Measurements from ENCODE around the gene CLASRP. TPM values are rescaled to one million over a fixed set of nuclear protein-coding genes. Genes with fewer than 3 reads are reported as not detected.
A peak's percentile ranks its signal among the peaks of the same experiment; 100 is the strongest.

Gene CLASRP
- total and polyA plus RNA-seq, 9 of the 15 experiments (the other 6 are each of a cell fraction or from before 2014, with no cell fraction given): 0.94 to 86.3 (median 44.0) TPM

DNA sequence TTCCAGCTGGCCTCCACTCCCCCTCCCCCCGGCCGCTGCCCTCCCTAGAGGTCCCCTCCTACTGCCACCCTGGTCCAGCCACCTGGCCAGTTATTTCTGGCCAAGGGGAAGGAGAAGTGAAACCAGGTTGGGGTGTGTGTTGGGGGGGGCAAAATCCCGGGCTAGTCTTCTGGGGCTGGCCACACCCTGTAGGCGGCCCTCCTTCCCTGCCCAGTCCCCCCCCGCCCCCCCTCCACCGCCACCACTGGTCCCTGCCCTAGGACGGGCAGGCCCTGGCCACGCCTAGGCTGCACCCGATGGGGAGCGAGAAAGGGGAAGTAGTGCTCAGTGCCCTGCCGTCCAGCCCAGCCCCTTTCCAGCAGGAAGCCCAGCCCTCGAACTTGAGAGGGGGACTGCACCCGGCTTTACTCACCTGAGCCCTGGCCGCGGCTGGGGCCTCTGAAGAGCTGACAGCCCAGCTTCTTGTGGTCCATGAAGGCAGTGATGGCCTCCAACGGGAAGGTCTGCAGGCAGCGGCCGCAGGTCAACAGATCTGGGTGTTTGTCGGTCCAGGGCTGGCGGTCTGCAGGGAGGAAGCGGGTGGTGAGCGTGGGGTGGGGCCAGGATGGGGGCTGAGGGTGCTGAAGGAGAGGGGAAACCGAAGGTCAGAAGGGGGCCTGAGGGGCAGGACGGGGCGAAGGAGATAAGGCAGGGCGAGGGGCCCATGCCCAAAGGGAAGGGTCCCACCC is 36.6 kb downstream of the CLASRP start (continued):
- TF ChIP-seq, protein P1, sequence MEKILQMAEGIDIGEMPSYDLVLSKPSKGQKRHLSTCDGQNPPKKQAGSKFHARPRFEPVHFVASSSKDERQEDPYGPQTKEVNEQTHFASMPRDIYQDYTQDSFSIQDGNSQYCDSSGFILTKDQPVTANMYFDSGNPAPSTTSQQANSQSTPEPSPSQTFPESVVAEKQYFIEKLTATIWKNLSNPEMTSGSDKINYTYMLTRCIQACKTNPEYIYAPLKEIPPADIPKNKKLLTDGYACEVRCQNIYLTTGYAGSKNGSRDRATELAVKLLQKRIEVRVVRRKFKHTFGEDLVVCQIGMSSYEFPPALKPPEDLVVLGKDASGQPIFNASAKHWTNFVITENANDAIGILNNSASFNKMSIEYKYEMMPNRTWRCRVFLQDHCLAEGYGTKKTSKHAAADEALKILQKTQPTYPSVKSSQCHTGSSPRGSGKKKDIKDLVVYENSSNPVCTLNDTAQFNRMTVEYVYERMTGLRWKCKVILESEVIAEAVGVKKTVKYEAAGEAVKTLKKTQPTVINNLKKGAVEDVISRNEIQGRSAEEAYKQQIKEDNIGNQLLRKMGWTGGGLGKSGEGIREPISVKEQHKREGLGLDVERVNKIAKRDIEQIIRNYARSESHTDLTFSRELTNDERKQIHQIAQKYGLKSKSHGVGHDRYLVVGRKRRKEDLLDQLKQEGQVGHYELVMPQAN (IDR thresholded peaks at IDR 0.05; ENCODE audit: borderline replicate concordance): peak; percentile 71; the same call in 1 of the 2 replicates
- TF ChIP-seq, protein P2, sequence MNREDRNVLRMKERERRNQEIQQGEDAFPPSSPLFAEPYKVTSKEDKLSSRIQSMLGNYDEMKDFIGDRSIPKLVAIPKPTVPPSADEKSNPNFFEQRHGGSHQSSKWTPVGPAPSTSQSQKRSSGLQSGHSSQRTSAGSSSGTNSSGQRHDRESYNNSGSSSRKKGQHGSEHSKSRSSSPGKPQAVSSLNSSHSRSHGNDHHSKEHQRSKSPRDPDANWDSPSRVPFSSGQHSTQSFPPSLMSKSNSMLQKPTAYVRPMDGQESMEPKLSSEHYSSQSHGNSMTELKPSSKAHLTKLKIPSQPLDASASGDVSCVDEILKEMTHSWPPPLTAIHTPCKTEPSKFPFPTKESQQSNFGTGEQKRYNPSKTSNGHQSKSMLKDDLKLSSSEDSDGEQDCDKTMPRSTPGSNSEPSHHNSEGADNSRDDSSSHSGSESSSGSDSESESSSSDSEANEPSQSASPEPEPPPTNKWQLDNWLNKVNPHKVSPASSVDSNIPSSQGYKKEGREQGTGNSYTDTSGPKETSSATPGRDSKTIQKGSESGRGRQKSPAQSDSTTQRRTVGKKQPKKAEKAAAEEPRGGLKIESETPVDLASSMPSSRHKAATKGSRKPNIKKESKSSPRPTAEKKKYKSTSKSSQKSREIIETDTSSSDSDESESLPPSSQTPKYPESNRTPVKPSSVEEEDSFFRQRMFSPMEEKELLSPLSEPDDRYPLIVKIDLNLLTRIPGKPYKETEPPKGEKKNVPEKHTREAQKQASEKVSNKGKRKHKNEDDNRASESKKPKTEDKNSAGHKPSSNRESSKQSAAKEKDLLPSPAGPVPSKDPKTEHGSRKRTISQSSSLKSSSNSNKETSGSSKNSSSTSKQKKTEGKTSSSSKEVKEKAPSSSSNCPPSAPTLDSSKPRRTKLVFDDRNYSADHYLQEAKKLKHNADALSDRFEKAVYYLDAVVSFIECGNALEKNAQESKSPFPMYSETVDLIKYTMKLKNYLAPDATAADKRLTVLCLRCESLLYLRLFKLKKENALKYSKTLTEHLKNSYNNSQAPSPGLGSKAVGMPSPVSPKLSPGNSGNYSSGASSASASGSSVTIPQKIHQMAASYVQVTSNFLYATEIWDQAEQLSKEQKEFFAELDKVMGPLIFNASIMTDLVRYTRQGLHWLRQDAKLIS (CRISPR knock-in tag; IDR thresholded peaks at IDR 0.05): no peak; the same call in 1 of the 2 replicates
- TF ChIP-seq, protein P3, sequence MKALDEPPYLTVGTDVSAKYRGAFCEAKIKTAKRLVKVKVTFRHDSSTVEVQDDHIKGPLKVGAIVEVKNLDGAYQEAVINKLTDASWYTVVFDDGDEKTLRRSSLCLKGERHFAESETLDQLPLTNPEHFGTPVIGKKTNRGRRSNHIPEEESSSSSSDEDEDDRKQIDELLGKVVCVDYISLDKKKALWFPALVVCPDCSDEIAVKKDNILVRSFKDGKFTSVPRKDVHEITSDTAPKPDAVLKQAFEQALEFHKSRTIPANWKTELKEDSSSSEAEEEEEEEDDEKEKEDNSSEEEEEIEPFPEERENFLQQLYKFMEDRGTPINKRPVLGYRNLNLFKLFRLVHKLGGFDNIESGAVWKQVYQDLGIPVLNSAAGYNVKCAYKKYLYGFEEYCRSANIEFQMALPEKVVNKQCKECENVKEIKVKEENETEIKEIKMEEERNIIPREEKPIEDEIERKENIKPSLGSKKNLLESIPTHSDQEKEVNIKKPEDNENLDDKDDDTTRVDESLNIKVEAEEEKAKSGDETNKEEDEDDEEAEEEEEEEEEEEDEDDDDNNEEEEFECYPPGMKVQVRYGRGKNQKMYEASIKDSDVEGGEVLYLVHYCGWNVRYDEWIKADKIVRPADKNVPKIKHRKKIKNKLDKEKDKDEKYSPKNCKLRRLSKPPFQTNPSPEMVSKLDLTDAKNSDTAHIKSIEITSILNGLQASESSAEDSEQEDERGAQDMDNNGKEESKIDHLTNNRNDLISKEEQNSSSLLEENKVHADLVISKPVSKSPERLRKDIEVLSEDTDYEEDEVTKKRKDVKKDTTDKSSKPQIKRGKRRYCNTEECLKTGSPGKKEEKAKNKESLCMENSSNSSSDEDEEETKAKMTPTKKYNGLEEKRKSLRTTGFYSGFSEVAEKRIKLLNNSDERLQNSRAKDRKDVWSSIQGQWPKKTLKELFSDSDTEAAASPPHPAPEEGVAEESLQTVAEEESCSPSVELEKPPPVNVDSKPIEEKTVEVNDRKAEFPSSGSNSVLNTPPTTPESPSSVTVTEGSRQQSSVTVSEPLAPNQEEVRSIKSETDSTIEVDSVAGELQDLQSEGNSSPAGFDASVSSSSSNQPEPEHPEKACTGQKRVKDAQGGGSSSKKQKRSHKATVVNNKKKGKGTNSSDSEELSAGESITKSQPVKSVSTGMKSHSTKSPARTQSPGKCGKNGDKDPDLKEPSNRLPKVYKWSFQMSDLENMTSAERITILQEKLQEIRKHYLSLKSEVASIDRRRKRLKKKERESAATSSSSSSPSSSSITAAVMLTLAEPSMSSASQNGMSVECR (CRISPR knock-in tag; IDR thresholded peaks at IDR 0.05): peak; percentile 39; the same call in 1 of the 2 replicates
- TF ChIP-seq ARID1B (IDR thresholded peaks at IDR 0.05) (peak; percentile 41), KLF16 (IDR thresholded peaks at IDR 0.05) (no peak), ZBTB7A (IDR thresholded peaks at IDR 0.05; ENCODE audit: borderline replicate concordance, control insufficient read depth, low read depth, low read length) (peak; percentile 43; the same call in 1 of the 2 replicates), LCOR (CRISPR knock-in tag; IDR thresholded peaks at IDR 0.05) (peak; percentile 79)
- TF ChIP-seq, protein P4, sequence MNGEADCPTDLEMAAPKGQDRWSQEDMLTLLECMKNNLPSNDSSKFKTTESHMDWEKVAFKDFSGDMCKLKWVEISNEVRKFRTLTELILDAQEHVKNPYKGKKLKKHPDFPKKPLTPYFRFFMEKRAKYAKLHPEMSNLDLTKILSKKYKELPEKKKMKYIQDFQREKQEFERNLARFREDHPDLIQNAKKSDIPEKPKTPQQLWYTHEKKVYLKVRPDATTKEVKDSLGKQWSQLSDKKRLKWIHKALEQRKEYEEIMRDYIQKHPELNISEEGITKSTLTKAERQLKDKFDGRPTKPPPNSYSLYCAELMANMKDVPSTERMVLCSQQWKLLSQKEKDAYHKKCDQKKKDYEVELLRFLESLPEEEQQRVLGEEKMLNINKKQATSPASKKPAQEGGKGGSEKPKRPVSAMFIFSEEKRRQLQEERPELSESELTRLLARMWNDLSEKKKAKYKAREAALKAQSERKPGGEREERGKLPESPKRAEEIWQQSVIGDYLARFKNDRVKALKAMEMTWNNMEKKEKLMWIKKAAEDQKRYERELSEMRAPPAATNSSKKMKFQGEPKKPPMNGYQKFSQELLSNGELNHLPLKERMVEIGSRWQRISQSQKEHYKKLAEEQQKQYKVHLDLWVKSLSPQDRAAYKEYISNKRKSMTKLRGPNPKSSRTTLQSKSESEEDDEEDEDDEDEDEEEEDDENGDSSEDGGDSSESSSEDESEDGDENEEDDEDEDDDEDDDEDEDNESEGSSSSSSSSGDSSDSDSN (IDR thresholded peaks at IDR 0.05; ENCODE audit: borderline replicate concordance in 1 of 2, low read depth in 2 of 2, low read length in 2 of 2): peak; percentile 47 to 62; a peak in 2 of 4 replicates
